Epithelial cell of umbilical artery (primary cell): ENCODE measurements around the gene LIMS2. TPM values are rescaled to one million over a fixed set of nuclear protein-coding genes. Genes with fewer than 3 reads are reported as not detected.

Experiments used
- total RNA-seq: library from RNA; depleted of rRNA; stranded (reverse); fragments of >200 nt; gene quantifications from 2 replicates; pipeline ENCODE4 v1.2.3, GENCODE V29; 2014

LIMS2 gene
- 3.6 and 8.8 TPM in 2 replicates for total RNA-seq

GRCh38 chr2:127675331-127676261, at the start of gene LIMS2:
LIMS2 (minus strand) TSS chr2:127675530; CDS start chr2:127675024, 506 bp downstream.

GRCh38 chr2:127701193-127701650, 25.9 kb upstream of the LIMS2 start, which contains the start of gene SFT2D3:
SFT2D3 (plus strand) TSS chr2:127701497; CDS start chr2:127701529, 32 bp downstream.

GRCh38 chr2:127645395-127646291, 29.7 kb downstream of the LIMS2 start, which contains the start of gene GPR17:
GPR17 (plus strand) TSS chr2:127646153; CDS start chr2:127650736, 4,583 bp downstream.

Other genes starting within 250 kb of the LIMS2 start
- gene IWS1, start 149.0 kb downstream of the LIMS2 start, total RNA-seq = 44.1 and 47.7 TPM in 2 replicates
- gene MYO7B, start 139.8 kb downstream of the LIMS2 start, total RNA-seq = 0.32 and 0.46 TPM in 2 replicates
- 0.30 and 0.32 TPM in 2 replicates for gene GPR17, start 29.4 kb downstream of the LIMS2 start, total RNA-seq
- 3.0 and 5.2 TPM in 2 replicates for gene SFT2D3, start 26.0 kb upstream of the LIMS2 start, total RNA-seq
- 22.4 and 34.3 TPM in 2 replicates for gene WDR33, start 135.6 kb upstream of the LIMS2 start, total RNA-seq
- 30.2 and 34.3 TPM in 2 replicates for gene POLR2D, start 182.6 kb upstream of the LIMS2 start, total RNA-seq
- gene AMMECR1L, start 210.4 kb upstream of the LIMS2 start, total RNA-seq = 16.9 and 18.1 TPM in 2 replicates